Stimulated activated CD8-positive, alpha-beta memory T cell treated with anti-CD3 and anti-CD28 coated beads, Interleukin-7, amount 100 ng/mL, for 1 hour (primary cell): ENCODE results near the gene SEMA3A.
"Not testable (repeated sequence)": the region's sequence is repeated elsewhere in the genome, so short reads cannot be mapped to it uniquely, and the experiment has no call there.

ENCODE experiments used
- DNase-seq, 2 donors: peaks; one replicate each; pipeline ENCODE4 v3.0.0-alpha.2; 2020; ENCODE audit warnings: low read depth in 2 of 2

Gene SEMA3A

GRCh38 chr7:84108787-84109186 is 85.8 kb downstream of the SEMA3A start:
- DNase-seq: no peak

DNA sequence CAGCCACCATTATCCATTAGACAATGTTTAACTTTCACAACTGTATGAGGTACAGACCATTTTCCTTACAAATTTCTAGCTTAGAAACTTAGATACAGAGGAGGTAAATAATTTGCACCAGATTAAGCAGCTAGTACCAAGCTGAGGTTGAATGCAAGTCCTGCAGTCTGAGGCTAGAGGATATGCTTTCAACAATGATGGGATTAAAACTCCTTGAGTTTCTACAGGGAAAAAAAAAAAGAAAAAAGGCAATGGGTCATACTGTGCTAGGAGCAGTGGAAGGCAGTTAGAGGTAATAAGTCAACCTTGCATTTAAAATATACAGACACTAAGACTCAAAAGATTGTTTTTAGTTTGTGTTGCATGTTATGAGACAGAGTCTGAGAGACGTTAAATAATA is 86.5 kb downstream of the SEMA3A start:
- no peak for DNase-seq

DNA sequence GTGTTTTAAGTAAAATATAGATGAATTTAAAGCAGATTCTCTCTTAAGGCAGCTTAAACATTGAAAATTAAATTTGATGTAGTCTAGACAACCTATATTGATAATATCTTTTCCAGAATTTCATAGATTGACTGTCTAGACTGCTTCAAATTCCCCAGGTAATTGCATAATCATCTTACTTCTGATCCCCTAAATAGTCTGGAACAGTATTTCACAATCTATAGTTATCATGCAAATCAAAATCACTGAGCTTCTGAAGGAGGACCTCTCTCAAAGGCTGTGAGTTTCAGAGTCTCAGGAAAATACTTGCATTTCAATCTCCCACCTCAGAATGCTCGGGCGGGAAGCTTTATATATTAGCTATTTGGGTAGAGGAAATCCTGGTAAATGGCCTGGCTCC is 87.3 kb downstream of the SEMA3A start:
- DNase-seq: no peak

GRCh38 chr7:84106291-84106690 is 88.3 kb downstream of the SEMA3A start:
- DNase-seq: no peak

GRCh38 chr7:84105586-84105985 is 89.0 kb downstream of the SEMA3A start:
- DNase-seq: no peak

- DNase-seq: no peak
Observed at GRCh38 chr7:84104826-84105225, 89.8 kb downstream of the SEMA3A start.

- no peak for DNase-seq
Observed at GRCh38 chr7:84102213-84102612, 92.4 kb downstream of the SEMA3A start.

GRCh38 chr7:84100866-84101265 is 93.7 kb downstream of the SEMA3A start:
- no peak for DNase-seq

- no peak for DNase-seq
Observed at GRCh38 chr7:84095971-84096370, 98.6 kb downstream of the SEMA3A start.

DNA sequence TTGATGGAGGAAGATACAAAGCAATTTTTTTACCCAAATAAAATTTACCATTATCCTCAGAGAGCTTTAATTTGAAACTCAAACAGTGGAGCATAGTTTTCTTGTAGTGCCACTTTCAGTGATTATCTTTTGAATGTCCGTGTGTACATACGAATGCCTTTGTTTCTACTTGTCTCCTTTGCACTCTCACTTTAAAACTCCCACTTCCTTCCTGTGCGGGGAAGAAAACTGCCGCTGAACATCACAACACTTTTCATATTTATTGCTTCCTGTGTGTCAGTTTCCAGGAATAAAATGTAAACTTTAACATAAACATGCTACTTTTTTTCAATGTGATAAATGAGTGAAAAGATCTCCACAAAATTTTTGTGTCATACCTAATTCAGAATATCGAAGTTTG is 102.4 kb downstream of the SEMA3A start:
- DNase-seq: no peak

DNA sequence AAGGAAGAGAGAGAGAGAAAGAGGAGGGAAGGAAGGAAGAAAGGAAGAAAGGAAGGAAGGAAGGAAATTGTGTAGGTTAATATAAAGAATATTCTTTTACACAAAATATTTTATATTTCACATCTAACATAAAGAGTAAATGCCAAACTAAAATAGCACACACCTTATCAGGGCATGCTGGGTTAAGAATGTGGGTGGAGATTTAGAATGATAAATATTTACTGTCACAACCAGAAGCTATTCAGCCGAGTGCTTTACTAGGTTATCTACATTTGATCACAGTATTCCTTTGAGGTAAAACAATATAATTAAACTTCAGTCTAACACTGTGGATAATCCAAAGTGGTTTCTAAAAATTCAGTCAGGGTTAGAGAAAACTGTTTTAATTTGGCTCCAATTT is 103.3 kb downstream of the SEMA3A start:
- DNase-seq: no peak

GRCh38 chr7:84088802-84089201 is 105.8 kb downstream of the SEMA3A start:
- DNase-seq: no peak

GRCh38 chr7:84085998-84086397 is 108.6 kb downstream of the SEMA3A start:
- DNase-seq: no peak

DNA sequence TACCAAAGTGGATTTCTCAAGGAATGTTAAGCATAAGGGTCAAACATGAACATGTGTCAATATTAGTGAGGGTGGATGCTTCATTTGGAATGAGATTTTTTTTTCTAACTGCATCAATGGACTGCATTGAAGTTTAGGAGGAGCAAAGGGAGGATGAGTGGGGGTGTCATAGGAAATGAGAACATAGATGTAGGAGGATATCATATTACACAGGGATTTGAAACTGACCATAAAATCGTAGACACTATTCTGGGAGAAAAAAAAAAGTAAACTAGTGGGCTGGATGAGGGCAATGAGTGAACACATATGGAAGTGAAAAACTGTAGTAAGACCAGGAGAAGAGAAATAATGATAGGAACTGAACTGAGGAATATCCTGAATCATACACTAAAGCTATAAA is 109.4 kb downstream of the SEMA3A start:
- DNase-seq: no peak

- no peak for DNase-seq
Observed at GRCh38 chr7:84083846-84084245, 110.7 kb downstream of the SEMA3A start.

GRCh38 chr7:84081973-84082522 is 112.5 kb downstream of the SEMA3A start:
- no peak for DNase-seq

DNA sequence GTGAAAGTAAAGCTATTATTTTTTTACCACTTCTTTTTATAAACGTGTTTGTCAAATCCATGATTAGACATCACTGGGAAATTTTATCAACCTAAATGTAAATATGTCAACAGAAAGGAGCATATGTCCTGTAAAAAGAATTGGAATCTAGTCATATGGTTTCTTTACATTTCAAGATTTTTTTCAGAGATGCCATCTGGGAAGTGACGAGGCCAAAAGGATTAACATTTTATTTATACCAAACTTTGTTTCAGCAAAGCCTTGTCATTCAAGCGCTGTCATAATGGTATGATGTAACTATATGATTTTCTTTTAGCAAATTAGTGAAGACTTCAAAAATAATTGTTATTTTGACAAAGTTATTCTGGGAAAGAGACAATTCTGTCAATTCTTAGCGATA is 117.3 kb downstream of the SEMA3A start:
- no peak for DNase-seq

DNA sequence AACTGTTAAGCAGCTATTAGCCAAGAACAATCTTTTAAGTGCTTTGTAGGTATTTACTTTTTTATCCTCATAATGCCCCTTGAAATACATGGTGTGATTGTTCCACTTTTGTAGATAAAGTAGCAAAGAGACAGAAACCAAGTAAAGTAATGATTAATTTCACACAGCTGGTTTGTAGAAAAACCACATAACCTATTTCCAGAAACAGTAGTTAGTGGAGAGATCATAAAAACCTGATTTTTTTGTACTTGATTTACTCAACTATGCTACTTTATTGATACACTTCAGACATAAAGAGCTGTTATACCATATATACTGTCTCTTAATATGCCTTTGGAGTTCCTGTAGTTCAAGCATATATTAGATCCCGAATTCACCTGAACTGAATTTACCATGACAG is 118.4 kb downstream of the SEMA3A start:
- no peak for DNase-seq

- DNase-seq: no peak
Observed at GRCh38 chr7:84073186-84073875, 121.3 kb downstream of the SEMA3A start.

GRCh38 chr7:84070770-84071169 is 123.8 kb downstream of the SEMA3A start:
- no peak for DNase-seq

DNA sequence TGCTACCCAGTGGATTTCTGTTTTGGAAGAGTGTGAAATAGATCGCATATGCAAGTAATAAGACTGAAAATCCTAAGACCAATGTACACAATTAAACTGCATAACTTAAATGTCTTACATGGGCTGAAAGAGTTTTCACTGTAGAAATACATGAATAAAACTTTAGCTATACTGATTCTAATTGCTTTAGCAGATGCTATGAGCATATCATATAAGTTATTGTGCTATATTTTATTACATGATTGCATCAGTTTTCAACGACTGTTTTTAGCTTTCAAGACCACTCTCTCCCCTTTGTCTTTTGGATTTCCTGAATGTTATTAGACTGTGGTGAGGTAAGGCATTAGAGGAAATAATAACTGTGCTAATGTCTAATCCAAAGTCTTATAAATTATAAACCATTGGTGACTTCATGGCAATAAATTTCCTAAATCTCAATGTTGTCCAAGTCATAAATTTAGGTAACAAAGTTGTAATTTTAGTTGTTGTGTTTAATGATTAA is 124.5 kb downstream of the SEMA3A start:
- no peak for DNase-seq

DNA sequence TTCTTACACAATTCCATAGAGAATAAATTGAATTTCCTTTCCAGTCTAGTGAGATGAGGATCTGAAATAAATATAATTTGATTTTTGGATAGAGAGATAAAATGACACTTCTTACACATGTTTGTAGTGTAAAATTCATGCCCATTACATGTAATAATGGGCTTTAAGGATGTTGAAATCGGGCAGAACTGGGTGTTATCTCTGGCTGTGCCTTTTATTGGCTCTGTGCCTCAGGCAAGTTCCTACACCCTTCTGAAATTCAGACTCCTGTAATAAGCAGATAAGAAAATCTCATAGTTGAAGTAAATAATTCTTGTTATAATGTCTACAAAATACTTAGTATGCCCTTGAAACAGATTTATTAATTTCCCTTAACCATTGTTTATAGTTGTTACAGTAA is 125.6 kb downstream of the SEMA3A start:
- DNase-seq: no peak

- DNase-seq: not testable (repeated sequence)
Observed at GRCh38 chr7:84062489-84062901, 132.1 kb downstream of the SEMA3A start.

GRCh38 chr7:84060760-84061261 is 133.8 kb downstream of the SEMA3A start:
- DNase-seq: no peak
